Left kidney (tissue), 8 donors: Measurements from ENCODE around the gene OR4C15. TPM values are rescaled to one million over a fixed set of nuclear protein-coding genes. Genes with fewer than 3 reads are reported as not detected.

Experiments
- DNase-seq: peaks from one replicate; pipeline ENCODE4 v3.0.0-alpha.2; 2013
- long read RNA-seq, 8 donors: transcript quantifications; one replicate each; lab custom pipeline, GENCODE V29; 2026
- polyA plus RNA-seq: library from polyadenylated mRNA; unstranded; fragments of 120-200 nt; gene quantifications from one replicate; pipeline ENCODE4 v1.2.1, GENCODE V29; 2013; ENCODE audit not compliant: insufficient read length

The OR4C15 gene
- polyA plus RNA-seq = not detected
- long read RNA-seq, donor 1 = 0 reads
- long read RNA-seq, donor 2 = 0 reads
- long read RNA-seq, donor 3 = 0 reads
- long read RNA-seq, donor 4 = 0 reads
- long read RNA-seq, donor 5 = 0 reads
- long read RNA-seq, donor 6 = 0 reads
- long read RNA-seq, donor 7 = 0 reads
- long read RNA-seq, donor 8 = 0 reads

- no peak for DNase-seq
Observed at GRCh38 chr11:55554169-55554568, at the start of gene OR4C15. OR4C15 (plus strand) TSS chr11:55554469; CDS start chr11:55554469, 0 bp downstream.

GRCh38 chr11:55571828-55572227 is 17.6 kb downstream of the OR4C15 start, which contains the start of gene OR4C16:
OR4C16 (plus strand) TSS chr11:55572128; CDS start chr11:55572128, 0 bp downstream.
- no peak for DNase-seq

- no peak for DNase-seq
Observed at GRCh38 chr11:55572548-55572947, 18.3 kb downstream of the OR4C15 start.

Other genes with a start within 250 kb of the OR4C15 start
- not detected for gene OR4A16, start 211.3 kb upstream of the OR4C15 start, polyA plus RNA-seq
- not detected for gene OR4A15, start 186.5 kb upstream of the OR4C15 start, polyA plus RNA-seq
- not detected for gene OR4C16, start 17.7 kb downstream of the OR4C15 start, polyA plus RNA-seq
- not detected for gene OR4C11, start 53.2 kb downstream of the OR4C15 start, polyA plus RNA-seq
- 0.07 TPM for gene OR4P4, start 80.6 kb downstream of the OR4C15 start, polyA plus RNA-seq
- gene OR4S2, start 93.9 kb downstream of the OR4C15 start, polyA plus RNA-seq = not detected
- gene OR4C6, start 107.7 kb downstream of the OR4C15 start, polyA plus RNA-seq = not detected
- gene OR5D13, start 219.0 kb downstream of the OR4C15 start, polyA plus RNA-seq = not detected
- not detected for gene OR5D14, start 241.1 kb downstream of the OR4C15 start, polyA plus RNA-seq